Activated T-helper 1 cell treated with Interleukin-2 at 50 U/mL for 16 hours (primary cell): ENCODE measurements around the gene ASB12.

Experiments used
- DNase-seq: peaks from one replicate; pipeline ENCODE4 v3.0.0-alpha.2; 2020; ENCODE audit warnings: low read depth

ASB12 gene

GRCh38 chrX:64186974-64187761 is 43.2 kb downstream of the ASB12 start:
- no peak for DNase-seq

GRCh38 chrX:64184396-64184795 is 46.0 kb downstream of the ASB12 start:
- no peak for DNase-seq

- DNase-seq, result no peak
Measured at GRCh38 chrX:64182208-64182607, 48.2 kb downstream of the ASB12 start.

GRCh38 chrX:64176876-64177275 is 53.5 kb downstream of the ASB12 start:
- DNase-seq, result no peak
